Activated gamma-delta T cell treated with anti-CD3 and anti-CD28 coated beads, Interleukin-2, amount 50 U/mL, for 16 hours (primary cell): Measurements from ENCODE around the gene PRKAG2.

Source experiments
- DNase-seq: peaks from one replicate; pipeline ENCODE4 v3.0.0-alpha.2; 2020; ENCODE audit warnings: low read depth

PRKAG2 gene

GRCh38 chr7:151866028-151866427 is 10.9 kb downstream of the PRKAG2 start:
- DNase-seq, result no peak

- no peak for DNase-seq
These were observed 11.7 kb downstream of the PRKAG2 start for GRCh38 chr7:151865070-151865670.

GRCh38 chr7:151864561-151864960 is 12.4 kb downstream of the PRKAG2 start:
- no peak for DNase-seq

GRCh38 chr7:151864081-151864480 is 12.8 kb downstream of the PRKAG2 start:
- no peak for DNase-seq

GRCh38 chr7:151863386-151864079 is 13.4 kb downstream of the PRKAG2 start:
- DNase-seq, result no peak

GRCh38 chr7:151862606-151863381 is 14.1 kb downstream of the PRKAG2 start:
- no peak for DNase-seq

GRCh38 chr7:151861881-151862280 is 15.0 kb downstream of the PRKAG2 start:
- DNase-seq, result no peak

GRCh38 chr7:151860771-151861170 is 16.1 kb downstream of the PRKAG2 start:
- DNase-seq, result no peak

- DNase-seq, result no peak
These were observed 16.8 kb downstream of the PRKAG2 start for GRCh38 chr7:151859948-151860685.

GRCh38 chr7:151859111-151859947 is 17.6 kb downstream of the PRKAG2 start:
- DNase-seq, result no peak

GRCh38 chr7:151858456-151858855 is 18.5 kb downstream of the PRKAG2 start:
- DNase-seq, result no peak

GRCh38 chr7:151857866-151858450 is 19.0 kb downstream of the PRKAG2 start:
- DNase-seq, result no peak

- DNase-seq, result no peak
These were observed 19.5 kb downstream of the PRKAG2 start for GRCh38 chr7:151857412-151857811.

GRCh38 chr7:151856516-151856915 is 20.4 kb downstream of the PRKAG2 start:
- no peak for DNase-seq

- DNase-seq, result no peak
These were observed 20.8 kb downstream of the PRKAG2 start for GRCh38 chr7:151856098-151856497.

- no peak for DNase-seq
These were observed 22.2 kb downstream of the PRKAG2 start for GRCh38 chr7:151854720-151855071.

- DNase-seq, result no peak
These were observed 22.8 kb downstream of the PRKAG2 start for GRCh38 chr7:151853896-151854719.

GRCh38 chr7:151852486-151853396 is 24.2 kb downstream of the PRKAG2 start:
- DNase-seq, result no peak

GRCh38 chr7:151851782-151852181 is 25.1 kb downstream of the PRKAG2 start:
- no peak for DNase-seq
